Stimulated activated CD8-positive, alpha-beta memory T cell treated with anti-CD3 and anti-CD28 coated beads, Interleukin-15, amount 100 ng/mL, for 48 hours (primary cell): ENCODE measurements around the gene SLC4A3.

Experiments used
- DNase-seq, 2 donors: peaks; one replicate each; pipeline ENCODE4 v3.0.0-alpha.2; 2020; ENCODE audit warnings: low read depth in 2 of 2

SLC4A3 gene

DNA sequence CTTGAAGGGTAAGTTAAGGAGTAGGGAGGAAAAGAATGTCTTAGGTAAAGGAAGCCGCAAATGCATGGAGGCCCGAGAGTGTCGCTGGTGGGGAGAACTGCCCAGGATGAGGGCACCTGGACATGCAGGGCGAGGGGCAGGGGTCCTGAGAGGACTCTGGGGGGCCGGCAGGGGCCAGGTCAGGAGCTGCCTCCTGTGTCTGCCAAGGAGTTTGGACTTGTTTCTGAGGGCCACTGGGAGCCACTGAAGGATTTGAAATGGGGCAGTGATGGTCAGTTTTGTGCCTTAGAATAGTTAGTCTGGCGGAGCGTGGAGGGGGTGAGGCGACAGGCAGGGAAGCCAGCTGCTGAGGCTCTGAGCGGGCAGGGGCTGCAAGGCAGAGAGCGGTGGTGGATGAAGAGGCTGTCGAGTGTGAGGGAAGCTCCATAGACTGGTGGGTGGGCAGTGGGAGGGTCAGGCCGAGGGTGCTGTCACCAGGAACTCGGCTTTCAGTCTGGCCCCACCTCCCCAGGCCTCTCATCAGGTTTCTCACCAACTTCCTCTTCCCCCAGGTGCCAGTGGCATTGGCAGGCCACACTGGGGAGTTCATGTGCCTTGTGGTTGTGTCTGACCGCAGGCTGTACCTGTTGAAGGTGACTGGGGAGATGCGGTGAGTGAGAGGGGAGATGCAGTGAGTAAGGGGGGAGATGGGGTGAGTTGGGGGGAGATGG, 14.7 kb upstream of the SLC4A3 start:
- DNase-seq, result no peak

DNA sequence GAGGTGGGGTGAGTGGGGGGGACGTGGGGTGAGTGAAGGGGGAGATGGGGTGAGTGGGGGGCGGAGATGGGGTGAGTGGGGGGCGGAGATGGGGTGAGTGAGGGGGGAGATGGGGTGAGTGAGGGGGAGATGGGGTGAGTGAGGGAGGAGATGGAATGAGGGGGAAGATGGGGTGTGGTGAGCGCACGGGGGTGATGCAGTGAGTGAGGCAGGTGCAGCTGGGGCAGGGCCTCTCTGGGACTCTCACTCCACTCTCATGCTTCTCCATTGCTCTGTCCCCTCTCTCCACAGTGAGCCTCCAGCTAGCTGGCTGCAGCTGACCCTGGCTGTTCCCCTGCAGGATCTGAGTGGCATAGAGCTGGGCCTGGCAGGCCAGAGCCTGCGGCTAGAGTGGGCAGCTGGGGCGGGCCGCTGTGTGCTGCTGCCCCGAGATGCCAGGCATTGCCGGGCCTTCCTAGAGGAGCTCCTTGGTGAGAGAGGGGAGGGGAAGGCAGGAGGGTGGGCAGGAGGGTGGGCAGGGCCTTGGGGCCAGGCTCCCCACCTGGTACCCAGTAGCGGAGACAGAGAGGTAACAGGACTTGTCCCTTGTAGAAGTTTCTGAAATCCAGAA, 13.9 kb upstream of the SLC4A3 start:
- no peak for DNase-seq

DNA sequence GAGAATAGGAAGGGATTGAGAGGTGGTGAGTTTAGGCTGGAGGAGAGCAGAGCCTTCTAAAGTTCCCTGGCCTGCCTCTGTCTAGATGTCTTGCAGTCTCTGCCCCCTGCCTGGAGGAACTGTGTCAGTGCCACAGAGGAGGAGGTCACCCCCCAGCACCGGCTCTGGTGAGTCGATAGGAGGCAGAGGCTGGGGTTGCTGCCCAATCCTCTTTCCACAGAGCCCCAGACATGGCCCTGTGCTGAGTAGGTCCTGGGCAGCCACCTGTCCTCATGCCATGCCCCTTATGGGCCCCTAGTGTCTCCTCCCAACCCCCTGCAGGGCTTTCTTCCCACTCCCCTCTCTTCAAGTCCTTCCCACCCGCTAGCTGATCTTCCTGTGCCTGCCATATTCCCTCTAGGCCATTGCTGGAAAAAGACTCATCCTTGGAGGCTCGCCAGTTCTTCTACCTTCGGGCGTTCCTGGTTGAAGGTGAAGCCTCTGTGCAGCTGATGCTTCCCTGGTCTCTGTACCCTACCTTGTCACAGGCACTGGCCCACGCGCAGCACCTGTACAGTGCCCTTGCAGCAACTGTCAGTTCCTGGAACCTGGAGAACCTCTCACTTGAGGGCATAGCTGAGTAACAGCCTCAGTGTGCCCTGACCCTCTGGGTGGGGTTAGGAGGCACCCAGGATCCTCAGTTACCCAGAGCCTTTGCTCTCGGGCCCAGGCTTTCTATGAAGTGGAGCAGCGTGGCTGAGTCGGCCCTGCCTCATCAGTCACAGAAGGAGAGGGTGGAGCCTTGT, 13.2 kb upstream of the SLC4A3 start:
- DNase-seq, result no peak

DNA sequence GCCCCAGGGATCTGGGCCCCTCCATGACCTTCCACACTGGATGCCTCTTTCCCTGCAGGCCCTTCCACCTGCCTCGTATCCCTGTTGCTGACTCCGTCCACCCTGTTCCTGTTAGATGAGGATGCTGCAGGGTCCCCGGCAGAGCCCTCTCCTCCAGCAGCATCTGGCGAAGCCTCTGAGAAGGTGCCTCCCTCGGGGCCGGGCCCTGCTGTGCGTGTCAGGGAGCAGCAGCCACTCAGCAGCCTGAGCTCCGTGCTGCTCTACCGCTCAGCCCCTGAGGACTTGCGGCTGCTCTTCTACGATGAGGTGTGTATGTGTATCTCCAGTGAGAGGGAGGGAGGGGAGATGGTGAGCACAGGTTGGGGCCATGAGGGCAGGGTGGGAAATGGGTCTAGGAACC, 12.4 kb upstream of the SLC4A3 start:
- DNase-seq, result no peak

DNA sequence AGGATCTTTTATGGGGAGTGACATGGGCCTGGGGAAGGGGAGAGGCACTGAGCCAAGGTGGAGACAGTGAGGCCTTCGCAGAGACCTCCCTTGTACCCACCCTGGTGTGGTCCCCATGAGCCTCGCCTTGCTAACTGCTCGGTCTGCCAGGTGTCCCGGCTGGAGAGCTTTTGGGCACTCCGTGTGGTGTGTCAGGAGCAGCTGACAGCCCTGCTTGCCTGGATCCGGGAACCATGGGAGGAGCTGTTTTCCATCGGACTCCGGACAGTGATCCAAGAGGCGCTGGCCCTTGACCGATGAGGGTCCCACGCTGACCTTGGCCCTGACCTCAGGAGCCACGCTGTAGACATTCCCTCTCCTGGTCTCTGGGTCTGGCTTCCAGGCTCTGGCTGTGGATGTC, 11.5 kb upstream of the SLC4A3 start:
- DNase-seq, result no peak

DNA sequence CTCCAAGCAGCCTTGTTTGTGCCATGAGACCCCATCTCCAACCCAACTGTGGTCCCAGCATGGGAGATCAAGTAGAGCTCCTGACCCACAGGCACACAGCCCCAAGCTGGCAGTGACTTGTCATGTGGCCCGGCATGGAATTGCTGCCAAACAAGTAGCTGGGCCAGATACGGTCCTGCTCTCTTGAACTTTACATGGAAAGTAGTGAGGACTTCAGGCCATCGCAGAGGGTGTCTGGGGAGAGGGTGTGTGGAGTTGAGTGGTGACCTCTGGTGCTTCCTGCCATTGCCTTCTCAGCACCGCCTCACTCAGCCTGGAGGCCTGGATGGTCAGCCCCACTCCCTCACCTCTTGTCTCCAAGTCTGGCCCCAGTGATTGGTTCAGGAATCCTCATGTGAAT, 10.9 kb upstream of the SLC4A3 start:
- DNase-seq, result no peak

DNA sequence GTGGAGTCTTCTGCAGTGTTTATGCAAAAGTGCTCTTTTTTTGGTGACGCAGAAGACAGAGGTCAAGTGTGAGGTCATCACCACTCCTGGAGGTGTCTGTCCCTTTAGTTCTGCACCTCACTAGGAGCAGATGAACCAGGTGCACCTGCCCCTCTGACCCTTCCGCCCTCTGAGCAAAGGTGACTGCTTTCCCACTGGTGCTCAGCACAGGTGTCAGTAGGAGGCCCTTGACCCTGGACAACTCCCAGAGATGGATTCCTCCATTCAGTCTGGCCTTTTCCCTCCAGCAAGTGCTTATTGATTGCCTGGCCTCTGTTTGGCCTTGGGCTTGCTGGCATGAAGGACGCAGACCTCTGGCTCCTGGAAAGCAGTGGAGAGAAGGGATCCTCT, 8.7 kb upstream of the SLC4A3 start:
- DNase-seq, result no peak

DNA sequence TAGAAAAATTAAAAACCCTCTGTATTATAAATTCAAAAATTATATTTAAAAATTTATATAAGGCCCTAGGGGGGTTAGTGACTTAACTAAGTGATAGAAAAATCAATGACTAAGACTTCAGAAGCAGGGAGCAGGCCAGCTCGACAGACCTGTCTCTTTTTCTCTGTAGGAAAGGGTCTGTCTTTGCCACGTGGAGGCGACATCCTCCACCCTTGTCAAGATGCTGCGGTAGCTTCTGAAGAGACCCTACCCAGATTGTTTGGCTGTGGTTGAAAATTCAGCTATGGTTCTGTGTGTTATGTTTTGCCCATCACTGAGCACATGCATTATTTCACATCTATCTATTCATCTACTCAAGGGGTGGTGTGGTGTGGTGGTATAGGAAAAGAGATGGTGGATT, 8.2 kb upstream of the SLC4A3 start:
- no peak for DNase-seq

DNA sequence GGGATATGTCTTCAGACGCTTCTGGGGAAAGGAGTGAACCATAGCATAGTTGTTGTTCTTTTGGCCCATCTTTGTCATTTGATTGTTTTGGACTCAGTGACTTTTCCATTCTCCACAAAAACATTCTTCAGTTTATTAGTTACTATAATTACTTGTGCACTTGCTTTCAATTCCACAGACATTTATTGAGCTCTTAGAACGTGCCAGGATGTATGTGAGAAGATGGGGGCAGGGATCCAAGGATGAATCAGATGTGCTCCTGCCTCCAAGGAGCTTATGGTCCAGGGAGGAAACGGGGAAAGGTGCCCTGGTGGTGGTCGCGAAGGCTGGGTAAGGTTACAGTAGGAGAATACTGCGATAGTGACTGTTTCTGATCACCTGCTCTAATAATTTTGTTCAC, 6.9 kb upstream of the SLC4A3 start:
- no peak for DNase-seq

DNA sequence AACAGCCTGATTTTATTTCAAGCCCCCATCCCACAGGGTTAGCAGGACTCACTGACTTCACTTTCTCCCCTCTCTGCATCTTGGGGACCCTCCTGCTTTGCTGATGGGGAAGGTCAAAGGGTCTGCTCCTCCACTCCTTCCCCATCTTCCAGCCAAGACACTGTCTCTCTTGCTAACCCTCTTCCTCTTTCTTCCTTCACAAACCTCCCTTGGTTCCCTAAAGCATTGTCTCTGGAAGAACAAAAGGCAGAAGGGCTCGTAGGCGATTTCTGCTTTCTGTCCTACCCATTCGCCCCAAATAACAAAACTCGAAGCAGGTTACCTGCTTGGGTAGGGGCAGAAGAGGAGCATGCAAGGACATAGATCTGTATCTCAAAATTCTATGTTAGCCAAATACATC, 5.5 kb upstream of the SLC4A3 start:
- no peak for DNase-seq

DNA sequence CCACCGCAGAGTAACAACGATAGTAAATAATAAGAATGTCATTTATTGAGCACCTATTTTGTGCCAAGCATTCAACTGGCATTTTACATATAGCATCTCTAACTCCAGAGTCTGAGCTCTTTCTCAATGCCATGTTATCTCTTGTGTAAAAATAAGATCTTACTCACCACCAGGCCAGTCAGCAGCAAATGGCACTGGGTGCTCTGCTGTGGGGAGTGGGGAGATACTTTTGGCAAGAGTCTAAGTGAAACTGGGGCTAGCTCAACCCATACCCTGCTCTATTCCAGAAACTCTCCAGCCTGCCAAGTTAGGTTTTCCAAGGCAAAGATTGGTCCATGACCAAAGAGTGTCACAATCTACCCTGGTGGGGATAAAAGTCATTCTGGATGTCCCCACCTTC, 5.0 kb upstream of the SLC4A3 start:
- DNase-seq, result no peak

DNA sequence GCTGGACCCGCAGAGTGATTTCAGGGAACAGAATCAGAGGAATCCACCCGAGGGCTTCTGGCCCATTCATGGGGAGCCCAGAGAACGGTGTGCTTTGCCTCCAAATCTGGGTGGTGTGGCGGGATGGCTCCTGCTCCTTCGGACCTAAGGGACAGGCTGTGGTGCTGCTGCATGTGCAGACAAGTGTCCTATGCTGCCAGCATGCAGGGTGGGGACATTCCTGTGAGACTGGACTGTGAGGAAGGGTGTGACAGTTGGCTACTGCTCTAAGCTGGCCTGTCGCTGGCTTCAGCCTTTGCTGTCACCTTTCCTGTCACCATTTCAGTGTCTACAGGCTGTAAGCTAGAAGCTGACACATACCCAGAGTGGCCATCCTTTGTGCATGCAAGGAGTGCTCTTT, 2.9 kb upstream of the SLC4A3 start:
- DNase-seq, result no peak

DNA sequence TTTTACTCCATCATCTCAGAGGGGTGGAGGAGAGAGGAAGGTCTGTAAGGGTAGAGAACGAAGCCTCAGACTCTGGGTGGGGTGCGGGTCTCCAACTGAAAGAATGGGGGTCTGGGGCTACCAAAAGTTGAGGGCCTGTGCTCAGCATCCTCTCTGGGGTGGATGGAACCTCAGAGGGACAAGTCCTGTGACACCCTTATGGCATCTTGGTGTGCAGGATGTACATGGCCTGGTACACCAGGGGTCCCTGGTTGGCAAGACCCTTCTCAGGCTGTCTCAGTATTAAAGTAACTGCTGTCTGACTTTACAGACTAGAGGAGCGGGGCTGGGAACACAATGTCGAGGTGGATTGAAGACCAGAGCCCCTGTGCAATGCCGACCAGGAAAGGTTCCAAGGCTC, 2.3 kb upstream of the SLC4A3 start:
- DNase-seq, result no peak

DNA sequence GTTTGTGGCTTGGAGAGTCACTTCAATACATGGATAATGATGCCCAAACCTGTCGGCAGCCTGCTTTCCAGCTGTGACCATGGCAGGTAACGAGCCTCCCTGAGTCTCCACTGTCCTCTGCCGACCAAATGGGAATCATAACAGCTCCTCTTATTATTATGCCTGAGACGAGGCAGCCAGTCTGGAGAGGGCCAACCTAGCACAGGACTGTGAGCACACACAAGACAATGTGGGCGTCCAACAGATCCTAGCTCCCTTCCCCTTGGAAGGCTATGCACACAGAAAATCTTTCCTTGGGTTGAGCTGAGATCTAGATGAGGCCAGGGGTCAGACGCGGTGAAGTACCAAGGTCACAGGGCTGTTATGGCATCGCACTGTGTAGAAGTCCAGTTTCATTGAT, 890 bp upstream of the SLC4A3 start:
- no peak for DNase-seq

DNA sequence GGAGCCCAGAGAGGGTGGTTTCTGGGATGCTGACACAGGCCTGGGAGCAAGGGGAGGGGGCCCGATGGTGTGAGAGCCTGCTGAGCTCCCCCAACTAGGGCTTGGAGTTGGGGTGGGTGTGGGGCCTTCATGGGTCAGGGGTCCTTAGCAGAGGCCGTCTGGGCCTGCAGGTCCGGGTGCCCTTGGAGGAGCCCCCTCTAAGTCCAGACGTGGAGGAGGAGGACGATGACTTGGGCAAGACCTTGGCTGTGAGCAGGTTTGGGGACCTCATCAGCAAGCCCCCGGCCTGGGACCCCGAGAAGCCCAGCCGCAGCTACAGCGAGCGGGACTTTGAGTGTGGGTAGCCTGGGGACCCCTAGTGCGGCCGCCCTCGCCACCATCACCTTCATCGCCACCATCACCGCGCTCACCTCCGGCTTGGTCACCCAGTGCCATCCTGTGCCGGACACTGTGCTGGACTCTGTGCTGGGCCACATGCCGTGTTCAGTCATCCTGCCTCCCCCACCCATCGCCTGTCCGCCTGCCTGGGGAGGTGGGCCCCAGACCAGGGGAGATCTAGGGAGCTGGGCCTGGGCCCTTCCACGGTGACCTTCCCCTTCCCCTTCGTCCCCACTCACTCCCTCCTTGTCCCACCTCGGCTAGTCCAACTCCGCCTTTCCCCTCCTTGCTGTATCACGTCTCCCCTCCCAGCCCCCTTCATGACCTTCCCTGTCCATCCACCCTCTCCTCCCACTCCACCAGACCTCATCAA, 980 bp downstream of the SLC4A3 start:
- DNase-seq, result no peak

DNA sequence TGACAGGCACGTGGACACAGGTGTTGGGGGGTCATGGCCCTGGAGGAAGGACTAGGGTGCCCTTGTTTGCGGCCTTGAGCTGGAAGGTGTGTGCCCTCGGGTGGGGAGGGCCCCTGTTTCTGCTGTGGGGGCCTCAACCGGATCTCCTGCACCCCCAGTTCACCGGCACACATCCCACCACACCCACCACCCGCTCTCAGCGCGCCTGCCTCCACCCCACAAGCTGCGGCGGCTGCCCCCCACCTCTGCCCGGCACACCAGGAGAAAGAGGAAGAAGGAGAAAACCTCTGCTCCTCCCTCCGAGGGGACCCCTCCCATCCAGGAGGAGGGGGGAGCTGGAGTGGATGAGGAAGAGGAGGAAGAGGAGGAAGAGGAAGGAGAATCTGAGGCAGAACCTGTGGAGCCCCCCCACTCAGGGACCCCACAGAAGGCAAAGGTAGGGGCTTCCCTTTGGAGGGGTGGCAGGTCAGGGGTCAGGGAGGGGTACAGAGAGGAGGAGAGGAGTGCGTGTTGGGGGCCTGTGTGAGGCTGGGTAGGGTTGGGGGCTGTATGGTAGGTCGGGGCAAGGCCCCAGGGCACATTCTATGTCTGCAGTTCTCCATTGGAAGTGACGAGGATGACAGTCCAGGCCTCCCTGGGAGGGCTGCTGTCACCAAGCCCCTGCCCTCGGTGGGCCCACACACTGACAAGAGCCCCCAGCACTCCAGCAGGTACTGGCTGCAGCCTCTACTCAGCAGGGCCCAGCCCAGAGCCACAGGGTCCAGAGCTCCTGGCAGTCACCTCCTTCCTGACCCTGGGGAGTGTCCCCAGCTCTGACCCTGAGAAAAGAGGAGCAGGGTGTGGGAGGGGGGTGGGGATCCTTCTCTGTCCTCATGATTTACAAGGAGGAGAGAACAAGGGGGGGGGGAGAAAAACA, 1.8 kb downstream of the SLC4A3 start:
- no peak for DNase-seq

DNA sequence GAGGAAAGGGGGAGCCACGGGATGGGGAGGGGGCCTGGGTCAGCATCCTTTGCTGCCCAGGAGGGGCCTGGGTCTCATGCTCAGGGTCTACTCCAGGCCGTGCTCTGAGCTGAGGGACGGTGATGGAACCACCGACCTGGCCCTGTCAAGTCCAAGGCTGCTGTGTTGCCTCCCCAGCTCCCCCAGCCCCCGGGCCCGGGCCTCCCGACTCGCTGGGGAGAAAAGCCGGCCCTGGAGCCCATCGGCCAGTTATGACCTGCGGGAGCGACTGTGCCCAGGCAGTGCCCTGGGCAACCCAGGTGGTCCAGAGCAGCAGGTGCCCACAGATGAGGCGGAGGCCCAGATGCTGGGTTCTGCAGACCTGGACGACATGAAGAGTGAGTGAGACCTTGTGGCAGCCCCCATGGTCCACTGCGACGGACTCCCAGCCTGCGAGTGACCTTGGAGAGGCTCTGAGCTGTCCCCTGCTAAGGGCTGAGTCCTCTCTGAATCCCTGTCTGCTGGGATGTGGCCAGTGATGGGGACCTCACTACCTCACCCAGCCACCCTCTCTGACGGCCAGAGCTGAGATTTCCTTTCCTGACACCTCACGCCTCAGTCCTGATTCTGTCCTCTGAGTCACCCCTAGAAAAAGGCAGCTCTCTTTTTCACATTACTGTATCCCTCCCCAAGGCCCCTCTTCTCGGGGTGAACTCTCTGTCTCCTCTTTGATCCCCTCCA, 2.7 kb downstream of the SLC4A3 start:
- no peak for DNase-seq

DNA sequence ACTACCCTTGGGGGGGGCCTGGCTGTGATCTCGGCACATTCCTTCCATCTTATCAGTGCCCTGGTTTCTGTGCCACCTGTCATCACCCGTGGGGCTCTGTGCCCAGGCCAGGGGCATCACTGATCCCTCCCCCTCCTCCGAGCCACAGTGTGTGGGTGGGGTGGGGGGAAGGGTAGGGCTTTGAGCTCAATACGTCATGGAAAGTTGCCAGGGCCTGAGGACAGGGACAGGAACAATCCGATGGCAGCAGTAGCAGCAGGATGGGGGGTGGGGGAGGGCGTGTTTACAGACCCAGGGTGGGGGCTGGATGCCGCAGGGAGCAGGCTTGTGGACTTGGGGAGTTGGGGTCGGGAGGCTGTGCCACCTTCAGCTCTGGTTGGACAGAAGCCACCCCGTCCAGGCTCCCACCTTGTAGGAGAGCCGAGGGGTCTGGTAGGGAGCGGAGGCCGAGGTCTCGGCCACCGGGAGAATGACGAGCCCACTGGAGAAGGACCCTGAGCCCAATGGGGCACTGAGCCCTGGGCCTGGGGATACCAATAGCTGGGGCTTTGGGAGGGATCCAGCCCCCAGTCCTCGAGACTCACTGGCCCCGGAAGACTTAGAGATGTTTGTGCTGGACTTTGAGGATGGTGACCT, 3.5 kb downstream of the SLC4A3 start:
- DNase-seq, result no peak

DNA sequence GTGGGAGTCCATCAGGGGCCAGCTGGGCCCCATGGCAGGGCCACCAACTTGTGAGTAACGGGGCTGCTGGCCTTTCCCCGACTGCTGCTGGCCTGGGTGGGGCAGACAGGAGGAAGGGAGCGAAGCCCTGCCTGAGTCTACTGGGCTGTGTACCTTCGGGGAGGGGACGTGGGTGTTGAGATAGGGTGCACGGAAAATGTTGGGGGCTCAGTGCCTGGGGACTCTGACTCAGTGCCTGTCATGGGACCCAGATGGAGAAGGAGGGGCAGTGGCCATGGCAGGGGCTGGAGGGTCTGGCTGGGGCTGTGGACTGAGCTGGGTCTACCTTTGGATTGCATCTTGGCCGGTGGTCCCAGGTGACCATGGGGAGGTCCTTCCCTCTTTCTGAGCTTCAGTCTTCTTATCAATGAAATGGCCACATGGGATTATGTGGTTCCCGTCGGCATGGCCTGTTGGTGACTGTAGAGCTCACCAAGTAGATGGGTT, 4.0 kb downstream of the SLC4A3 start:
- no peak for DNase-seq
